HG03565 (cell line): ENCODE data around the gene TMPRSS3.
"Not testable (repeated sequence)": the region's sequence is repeated elsewhere in the genome, so short reads cannot be mapped to it uniquely, and the experiment has no call there.

Experiments used
- ATAC-seq: cut with Tn5 transposase; IDR thresholded peaks from one replicate; pipeline ENCODE4 v1.9.1; 2021; ENCODE audit warnings: mild to moderate bottlenecking, moderate library complexity; ENCODE audit not compliant: unreplicated experiment

Gene TMPRSS3

GRCh38 chr21:42409366-42409765 lies 13.5 kb upstream of the TMPRSS3 start:
- no peak for ATAC-seq

- not testable (repeated sequence) for ATAC-seq
Measured at GRCh38 chr21:42408718-42409117, 12.9 kb upstream of the TMPRSS3 start.

GRCh38 chr21:42407476-42407875 lies 11.6 kb upstream of the TMPRSS3 start:
- no peak for ATAC-seq

GRCh38 chr21:42406866-42407265 lies 11.0 kb upstream of the TMPRSS3 start:
- ATAC-seq, result no peak

- no peak for ATAC-seq
Measured at GRCh38 chr21:42406201-42406621, 10.4 kb upstream of the TMPRSS3 start.

- ATAC-seq, result no peak
Measured at GRCh38 chr21:42405064-42406013, 9.5 kb upstream of the TMPRSS3 start.

DNA sequence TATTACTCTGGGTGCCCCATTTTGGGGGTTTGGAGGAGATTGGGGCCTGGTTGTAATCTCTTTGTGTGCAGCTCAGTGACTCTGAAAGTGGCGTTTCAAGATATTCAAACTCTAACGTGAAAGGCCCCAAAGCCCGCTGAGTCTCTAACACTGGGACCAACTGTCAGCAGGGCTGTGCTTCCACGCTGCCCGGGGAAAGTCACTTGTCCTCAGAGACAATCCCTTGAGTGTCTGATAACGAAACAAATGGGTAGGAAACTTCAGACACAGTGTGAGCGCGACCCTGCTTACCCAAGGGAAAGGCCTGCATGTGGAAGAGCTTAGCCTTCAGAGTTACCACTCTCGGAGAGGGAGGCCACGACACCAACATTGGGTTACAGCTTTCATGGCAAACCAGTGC lies 8.7 kb upstream of the TMPRSS3 start:
- no peak for ATAC-seq

- no peak for ATAC-seq
Measured at GRCh38 chr21:42403611-42404231, 7.9 kb upstream of the TMPRSS3 start, which contains the start of gene UBASH3A. Gene UBASH3A, plus strand, starts transcription at chr21:42403902. Its CDS starts 44 bp downstream, at chr21:42403946.

GRCh38 chr21:42401820-42402251 lies 6.0 kb upstream of the TMPRSS3 start:
- ATAC-seq, result no peak

- ATAC-seq, result no peak
Measured at GRCh38 chr21:42401154-42401553, 5.3 kb upstream of the TMPRSS3 start.

DNA sequence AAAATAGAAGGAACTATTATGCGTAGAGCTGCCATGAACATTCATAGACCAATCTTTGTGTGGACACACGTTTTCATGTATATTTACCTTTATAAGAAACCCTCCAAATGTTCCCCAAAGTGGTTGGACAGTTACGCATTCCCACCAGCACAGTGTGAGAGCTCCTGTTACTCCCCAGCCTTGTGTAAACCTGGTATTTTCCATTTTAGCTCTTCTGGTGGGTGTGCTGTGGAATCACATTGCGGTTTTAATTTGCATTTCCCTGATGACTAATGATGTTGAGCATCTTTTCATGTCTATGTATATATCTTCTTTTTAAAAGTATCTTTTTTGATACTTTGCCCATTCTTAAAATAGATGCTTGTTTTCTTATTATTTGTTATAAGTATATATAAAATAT lies 4.7 kb upstream of the TMPRSS3 start:
- ATAC-seq, result peak; percentile 45

- ATAC-seq, result no peak
Measured at GRCh38 chr21:42398436-42399028, 2.7 kb upstream of the TMPRSS3 start.

GRCh38 chr21:42397746-42398394 lies 2.0 kb upstream of the TMPRSS3 start:
- no peak for ATAC-seq

GRCh38 chr21:42396799-42397745 lies 1.2 kb upstream of the TMPRSS3 start:
- no peak for ATAC-seq

GRCh38 chr21:42395302-42395701 lies 550 bp downstream of the TMPRSS3 start:
- ATAC-seq, result no peak

GRCh38 chr21:42393443-42393950 lies 2.4 kb downstream of the TMPRSS3 start:
- no peak for ATAC-seq

GRCh38 chr21:42392731-42393442 lies 3.0 kb downstream of the TMPRSS3 start:
- peak; percentile 76 for ATAC-seq

GRCh38 chr21:42391297-42391696 lies 4.6 kb downstream of the TMPRSS3 start:
- ATAC-seq, result no peak

GRCh38 chr21:42390696-42391095 lies 5.2 kb downstream of the TMPRSS3 start:
- ATAC-seq, result no peak
